ENCODE data around the gene TGFBI.

The TGFBI gene

DNA sequence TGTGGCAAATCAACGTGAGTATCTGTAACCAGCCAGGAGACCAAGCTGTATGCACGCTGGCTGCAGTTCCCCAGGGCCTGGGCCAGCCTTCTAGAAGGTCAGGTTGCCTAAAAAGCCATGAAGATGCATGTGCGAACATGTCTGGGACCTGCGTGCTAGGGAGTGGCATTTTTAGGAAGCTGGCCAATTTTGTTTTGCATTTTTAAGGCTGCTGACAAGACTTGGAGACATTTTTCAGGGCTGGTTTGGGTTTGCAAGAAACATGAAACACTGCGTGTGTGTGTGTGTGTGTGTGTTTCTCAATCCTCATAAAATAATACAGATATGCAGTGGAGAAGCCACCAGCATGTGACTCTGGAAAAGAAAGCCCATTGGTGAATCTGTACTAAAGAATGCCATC is 5.1 kb downstream of the TGFBI start:
- TF ChIP-seq, protein P1, sequence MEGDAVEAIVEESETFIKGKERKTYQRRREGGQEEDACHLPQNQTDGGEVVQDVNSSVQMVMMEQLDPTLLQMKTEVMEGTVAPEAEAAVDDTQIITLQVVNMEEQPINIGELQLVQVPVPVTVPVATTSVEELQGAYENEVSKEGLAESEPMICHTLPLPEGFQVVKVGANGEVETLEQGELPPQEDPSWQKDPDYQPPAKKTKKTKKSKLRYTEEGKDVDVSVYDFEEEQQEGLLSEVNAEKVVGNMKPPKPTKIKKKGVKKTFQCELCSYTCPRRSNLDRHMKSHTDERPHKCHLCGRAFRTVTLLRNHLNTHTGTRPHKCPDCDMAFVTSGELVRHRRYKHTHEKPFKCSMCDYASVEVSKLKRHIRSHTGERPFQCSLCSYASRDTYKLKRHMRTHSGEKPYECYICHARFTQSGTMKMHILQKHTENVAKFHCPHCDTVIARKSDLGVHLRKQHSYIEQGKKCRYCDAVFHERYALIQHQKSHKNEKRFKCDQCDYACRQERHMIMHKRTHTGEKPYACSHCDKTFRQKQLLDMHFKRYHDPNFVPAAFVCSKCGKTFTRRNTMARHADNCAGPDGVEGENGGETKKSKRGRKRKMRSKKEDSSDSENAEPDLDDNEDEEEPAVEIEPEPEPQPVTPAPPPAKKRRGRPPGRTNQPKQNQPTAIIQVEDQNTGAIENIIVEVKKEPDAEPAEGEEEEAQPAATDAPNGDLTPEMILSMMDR (IDR thresholded peaks at IDR 0.05; ENCODE audit: low read depth, low read length): no peak
- DNase-seq (ENCODE audit: extremely low read depth, low read depth): no peak

DNA sequence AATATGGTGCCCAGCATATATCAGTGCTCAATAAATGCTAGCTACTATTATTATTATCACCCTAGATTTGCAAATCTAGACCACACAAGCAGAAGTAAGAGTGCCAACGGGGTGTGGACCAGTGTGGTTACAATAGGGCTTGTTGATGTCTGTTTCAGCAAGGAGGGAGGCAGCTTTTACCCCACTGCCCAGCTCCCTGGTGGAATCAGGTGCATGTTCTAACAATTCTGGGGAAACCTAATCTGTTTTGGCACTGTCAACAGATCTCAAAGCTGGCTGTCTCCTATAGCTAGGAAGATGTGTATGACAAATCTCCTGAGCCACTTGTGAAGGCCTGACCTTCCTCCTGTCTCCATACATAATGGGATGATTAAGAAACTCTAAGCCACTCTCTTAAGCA is 5.7 kb downstream of the TGFBI start:
- TF ChIP-seq, protein P1 (IDR thresholded peaks at IDR 0.05; ENCODE audit: low read depth, low read length): no peak
- DNase-seq (ENCODE audit: extremely low read depth, low read depth): no peak

DNA sequence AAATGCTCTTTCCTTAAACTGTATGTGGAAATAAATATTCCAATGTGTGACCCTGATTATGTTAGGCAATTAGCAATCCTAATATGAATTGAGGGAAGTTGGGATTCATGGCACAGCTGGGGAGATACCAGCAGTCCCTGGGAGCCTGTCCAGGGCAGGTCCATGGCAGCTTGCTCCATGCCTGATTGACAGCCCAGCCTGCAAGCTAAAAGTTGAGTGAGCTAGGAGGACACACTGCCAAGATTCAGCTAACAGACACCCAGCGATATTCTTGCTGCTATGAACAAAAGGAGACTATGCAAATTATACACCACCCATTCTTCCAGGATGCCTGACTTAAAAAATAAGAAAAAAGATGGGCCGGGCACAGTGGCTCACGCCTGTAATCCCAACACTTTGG is 6.2 kb downstream of the TGFBI start:
- TF ChIP-seq, protein P1 (IDR thresholded peaks at IDR 0.05; ENCODE audit: low read depth, low read length): no peak
- DNase-seq (ENCODE audit: extremely low read depth, low read depth): no peak

DNA sequence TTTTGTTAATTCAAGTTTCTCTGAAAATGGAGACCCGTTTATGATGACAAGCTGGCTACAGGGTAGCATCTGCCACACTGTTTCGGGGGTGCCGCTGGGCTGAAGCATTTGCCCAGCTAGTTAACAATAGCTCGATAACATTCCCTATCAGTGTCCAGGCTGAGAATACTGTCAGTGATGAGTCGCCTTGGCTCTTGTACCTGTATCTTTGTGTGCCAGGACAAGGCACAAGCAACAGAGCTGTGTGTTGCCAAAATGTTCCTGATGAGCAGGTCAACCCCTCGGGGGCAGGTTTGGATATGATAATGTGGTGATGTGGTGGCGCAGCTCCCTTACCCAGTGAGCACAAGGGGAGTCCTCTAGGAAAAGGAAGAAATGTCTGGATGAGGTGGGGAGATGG is 7.0 kb downstream of the TGFBI start:
- no peak for DNase-seq (ENCODE audit: extremely low read depth, low read depth)
- TF ChIP-seq, protein P1 (IDR thresholded peaks at IDR 0.05; ENCODE audit: low read depth, low read length): no peak

DNA sequence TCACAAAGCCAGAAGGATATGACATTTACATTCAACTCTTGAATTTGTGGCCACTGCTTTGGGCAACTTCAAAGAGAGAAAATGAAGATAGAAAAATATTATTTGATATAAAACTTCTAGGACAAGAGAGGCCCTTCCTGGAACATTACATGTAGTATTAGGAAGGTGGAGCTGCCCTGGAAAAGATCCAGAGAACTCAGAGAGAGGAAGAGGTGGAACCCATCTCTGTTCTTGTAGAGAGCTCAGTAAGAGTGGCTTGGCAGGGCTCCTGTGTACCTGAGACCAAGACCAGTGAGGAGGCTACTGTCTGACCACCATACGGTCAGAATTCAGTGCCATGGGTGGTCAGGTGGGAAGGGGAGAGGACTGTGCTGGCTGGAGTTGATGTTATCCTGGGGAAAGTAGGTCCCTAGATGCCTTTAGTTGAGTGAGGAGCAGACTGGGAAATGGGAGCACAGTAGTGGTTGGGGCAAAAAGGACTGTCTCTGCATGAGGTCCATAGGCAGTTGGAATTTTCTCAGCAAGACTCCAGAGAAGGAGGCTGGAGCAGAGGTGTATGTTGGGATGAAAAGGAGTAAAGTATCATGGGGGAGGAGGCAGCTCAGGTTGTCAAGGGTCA is 7.6 kb downstream of the TGFBI start:
- TF ChIP-seq, protein P1 (IDR thresholded peaks at IDR 0.05; ENCODE audit: low read depth, low read length): no peak
- DNase-seq (ENCODE audit: extremely low read depth, low read depth): no peak

DNA sequence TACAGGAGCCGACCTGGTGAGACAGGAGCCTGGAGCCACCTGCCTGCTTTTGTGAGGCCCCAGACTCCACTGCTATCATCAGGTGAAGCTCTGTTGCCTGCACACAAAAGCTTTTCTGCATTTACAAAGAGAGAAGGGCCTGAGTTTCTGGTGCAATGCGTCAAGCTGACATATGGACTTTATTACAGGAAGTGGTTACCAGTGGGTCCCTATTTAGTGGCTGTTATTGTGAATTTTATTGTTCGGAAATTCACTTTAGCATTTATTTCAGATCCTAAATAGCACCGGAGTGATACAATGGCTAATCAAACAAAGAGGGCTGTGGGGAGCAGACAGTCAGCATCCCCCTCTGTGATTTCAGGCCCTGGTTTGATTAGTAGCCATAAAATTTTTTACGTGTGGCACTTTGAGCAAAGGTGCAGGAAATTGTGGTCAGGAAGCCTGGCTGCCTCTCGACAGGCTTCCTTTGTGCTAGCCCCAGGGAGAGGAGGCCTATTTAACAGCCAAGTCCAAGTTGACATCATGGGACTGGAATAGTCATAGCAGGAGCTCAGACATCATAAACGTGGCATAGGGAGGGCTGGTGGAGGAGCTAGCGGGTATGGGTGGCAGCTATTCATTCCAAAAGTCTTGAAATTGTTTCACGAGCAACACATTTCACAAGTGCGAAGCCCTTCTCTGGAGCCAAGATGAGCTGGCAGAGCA is 8.4 kb downstream of the TGFBI start:
- TF ChIP-seq, protein P1 (IDR thresholded peaks at IDR 0.05; ENCODE audit: low read depth, low read length): no peak
- DNase-seq (ENCODE audit: extremely low read depth, low read depth): no peak

DNA sequence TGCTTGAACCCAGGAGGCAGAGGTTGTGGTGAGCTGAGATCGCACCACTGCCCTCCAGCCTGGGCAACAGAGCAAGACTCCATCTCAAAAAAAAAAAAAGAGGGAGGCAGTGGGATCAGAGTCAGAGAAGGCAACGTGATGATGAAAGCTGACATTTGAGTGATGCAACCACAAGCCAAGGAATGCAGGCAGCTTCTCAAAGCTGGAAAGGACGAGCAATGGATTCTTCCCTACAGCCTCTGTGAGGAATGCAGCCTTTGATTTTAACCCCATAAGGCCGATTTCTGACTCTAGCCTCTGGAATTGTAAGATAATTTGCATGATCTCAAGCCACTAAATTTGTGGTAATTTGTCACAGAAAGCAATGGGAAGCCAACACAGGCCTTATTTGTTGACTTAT is 9.8 kb downstream of the TGFBI start:
- TF ChIP-seq, protein P1 (IDR thresholded peaks at IDR 0.05; ENCODE audit: low read depth, low read length): no peak
- no peak for DNase-seq (ENCODE audit: extremely low read depth, low read depth)
